ENCODE results near the gene ZC3H7B. TPM values are rescaled to one million over a fixed set of nuclear protein-coding genes. Genes with fewer than 3 reads are reported as not detected.

The ZC3H7B gene
- total and polyA plus RNA-seq, 3 experiments from 2014 or later: 1.5 to 59.9 (median 58.9) TPM

- peak overlapping the region; percentile 87 to 98 (median 92) for H3K4me3 Mint-ChIP-seq
- no peaks in the 10 kb centered on the region for H3K27me3 Mint-ChIP-seq
- no peaks in the 10 kb centered on the region for H3K9me3 Mint-ChIP-seq
- H3K4me1 Mint-ChIP-seq: peaks cover 9 to 21% (median 20%) of the 10 kb centered on the region in 3 donors
- no peaks in the 10 kb centered on the region for H3K36me3 ChIP-seq (ENCODE audit: insufficient read depth, low read length)
- no peak overlapping the region for H3K4me3 ChIP-seq (ENCODE audit: low read length)
- peak overlapping the region in 6 of 8 donors; percentile 29 to 97 (median 77) for H3K27ac Mint-ChIP-seq
- no peak overlapping the region for H3K27ac ChIP-seq (ENCODE audit: low read depth, low read length)
- no peak for DNase-seq
- CTCF ChIA-PET: interaction anchor here (1.2 kb wide), 1 partner anchor 21 kb away, joined by 5 read pairs; no protein-coding TSS in a partner anchor
- H3K9me3 ChIP-seq (ENCODE audit: low read length): no peaks in the 10 kb centered on the region
- peaks cover 0 to 13% (median 2%) of the 10 kb centered on the region in 3 donors for H3K36me3 Mint-ChIP-seq
- H3K27me3 ChIP-seq (ENCODE audit: insufficient read depth, low read length, poor library complexity, severe bottlenecking): no peaks in the 10 kb centered on the region
- peaks cover 6% of the 10 kb centered on the region for H3K4me1 ChIP-seq (ENCODE audit: insufficient read depth, low read length)
- POLR2A ChIA-PET: interaction anchor here (0.6 kb wide), 1 partner anchor 200 kb away, joined by 3 read pairs; no protein-coding TSS in a partner anchor
Measured at GRCh38 chr22:41383085-41383484, 81.8 kb downstream of the ZC3H7B start.

GRCh38 chr22:41384128-41384527 is 82.8 kb downstream of the ZC3H7B start:
- Histone ChIP-seq H3K9me3 (ENCODE audit: low read length) (no peaks in the 10 kb centered on the region), H3K27me3 (ENCODE audit: insufficient read depth, low read length, poor library complexity, severe bottlenecking) (no peaks in the 10 kb centered on the region), H3K4me3 (ENCODE audit: low read length) (no peak overlapping the region), H3K4me1 (ENCODE audit: insufficient read depth, low read length) (peaks cover 6% of the 10 kb centered on the region), H3K27ac (ENCODE audit: low read depth, low read length) (no peak overlapping the region), H3K36me3 (ENCODE audit: insufficient read depth, low read length) (no peaks in the 10 kb centered on the region)
- Mint-ChIP-seq H3K4me1 (peaks cover 9 to 21% (median 20%) of the 10 kb centered on the region in 3 donors), H3K27me3 (no peaks in the 10 kb centered on the region), H3K4me3 (peak overlapping the region in 6 of 7 donors; percentile 5 to 87 (median 40)), H3K9me3 (no peaks in the 10 kb centered on the region), H3K27ac (peak overlapping the region in 5 of 8 donors; percentile 23 to 84 (median 43)), H3K36me3 (peaks cover 0 to 20% (median 4%) of the 10 kb centered on the region in 3 donors)
- ChIA-PET CTCF (interaction anchor here (1.2 kb wide), 1 partner anchor 20 kb away, joined by 5 read pairs; no protein-coding TSS in a partner anchor), POLR2A (no interaction called here)
- DNase-seq: no peak

GRCh38 chr22:41387341-41387740 is 86.0 kb downstream of the ZC3H7B start:
- Mint-ChIP-seq H3K4me1 (peaks cover 8 to 15% (median 11%) of the 10 kb centered on the region in 3 donors), H3K27ac (no peak overlapping the region), H3K36me3 (peaks cover 3 to 34% (median 11%) of the 10 kb centered on the region in 3 donors), H3K27me3 (no peaks in the 10 kb centered on the region), H3K9me3 (no peaks in the 10 kb centered on the region), H3K4me3 (no peak overlapping the region)
- Histone ChIP-seq H3K4me1 (ENCODE audit: insufficient read depth, low read length) (no peaks in the 10 kb centered on the region), H3K9me3 (ENCODE audit: low read length) (no peaks in the 10 kb centered on the region), H3K27me3 (ENCODE audit: insufficient read depth, low read length, poor library complexity, severe bottlenecking) (no peaks in the 10 kb centered on the region), H3K27ac (ENCODE audit: low read depth, low read length) (no peak overlapping the region), H3K36me3 (ENCODE audit: insufficient read depth, low read length) (no peaks in the 10 kb centered on the region), H3K4me3 (ENCODE audit: low read length) (no peak overlapping the region)
- DNase-seq: no peak
- CTCF ChIA-PET: no interaction called here
- POLR2A ChIA-PET: no interaction called here

GRCh38 chr22:41394012-41394356 is 92.7 kb downstream of the ZC3H7B start:
- H3K27ac ChIP-seq (ENCODE audit: low read depth, low read length): no peak overlapping the region
- no peak for DNase-seq
- no peak overlapping the region for H3K27ac Mint-ChIP-seq
- no peak overlapping the region for H3K4me3 Mint-ChIP-seq
- no peaks in the 10 kb centered on the region for H3K27me3 ChIP-seq (ENCODE audit: insufficient read depth, low read length, poor library complexity, severe bottlenecking)
- H3K36me3 ChIP-seq (ENCODE audit: insufficient read depth, low read length): peaks cover 9% of the 10 kb centered on the region
- H3K4me1 Mint-ChIP-seq: no peaks in the 10 kb centered on the region
- H3K4me3 ChIP-seq (ENCODE audit: low read length): no peak overlapping the region
- CTCF ChIA-PET: interaction anchor here (1.0 kb wide), 1 partner anchor 9 kb away, joined by 3 read pairs; no protein-coding TSS in a partner anchor
- no peaks in the 10 kb centered on the region for H3K9me3 ChIP-seq (ENCODE audit: low read length)
- no peaks in the 10 kb centered on the region for H3K9me3 Mint-ChIP-seq
- no peaks in the 10 kb centered on the region for H3K4me1 ChIP-seq (ENCODE audit: insufficient read depth, low read length)
- POLR2A ChIA-PET: no interaction called here
- H3K27me3 Mint-ChIP-seq: no peaks in the 10 kb centered on the region
- peaks cover 3 to 63% (median 13%) of the 10 kb centered on the region in 3 donors for H3K36me3 Mint-ChIP-seq

- no peak overlapping the region for H3K27ac Mint-ChIP-seq
- Histone ChIP-seq H3K4me1 (ENCODE audit: insufficient read depth, low read length) (no peaks in the 10 kb centered on the region), H3K27me3 (ENCODE audit: insufficient read depth, low read length, poor library complexity, severe bottlenecking) (no peaks in the 10 kb centered on the region), H3K9me3 (ENCODE audit: low read length) (no peaks in the 10 kb centered on the region), H3K36me3 (ENCODE audit: insufficient read depth, low read length) (peaks cover 9% of the 10 kb centered on the region), H3K4me3 (ENCODE audit: low read length) (no peak overlapping the region), H3K27ac (ENCODE audit: low read depth, low read length) (no peak overlapping the region)
- no peak overlapping the region for H3K4me3 Mint-ChIP-seq
- no peaks in the 10 kb centered on the region for H3K9me3 Mint-ChIP-seq
- no peaks in the 10 kb centered on the region for H3K27me3 Mint-ChIP-seq
- POLR2A ChIA-PET: interaction anchor here (0.6 kb wide), 1 partner anchor 275 kb away, joined by 7 read pairs; no protein-coding TSS in a partner anchor
- CTCF ChIA-PET: no interaction called here
- H3K4me1 Mint-ChIP-seq: no peaks in the 10 kb centered on the region
- DNase-seq: no peak
- H3K36me3 Mint-ChIP-seq: peaks cover 3 to 53% (median 11%) of the 10 kb centered on the region in 3 donors
Measured at GRCh38 chr22:41395531-41396240, 94.4 kb downstream of the ZC3H7B start.

- H3K27me3 Mint-ChIP-seq: no peaks in the 10 kb centered on the region
- peak overlapping the region in 1 of 8 donors; percentile 18 for H3K27ac Mint-ChIP-seq
- POLR2A ChIA-PET: interaction anchor here (0.6 kb wide), 2 partner anchors 9 kb away, joined by 4 to 5 read pairs; no protein-coding TSS in a partner anchor
- H3K27me3 ChIP-seq (ENCODE audit: insufficient read depth, low read length, poor library complexity, severe bottlenecking): no peaks in the 10 kb centered on the region
- H3K9me3 ChIP-seq (ENCODE audit: low read length): no peaks in the 10 kb centered on the region
- no peak overlapping the region for H3K4me3 Mint-ChIP-seq
- H3K36me3 Mint-ChIP-seq: peaks cover 0 to 46% (median 7%) of the 10 kb centered on the region in 3 donors
- H3K4me1 ChIP-seq (ENCODE audit: insufficient read depth, low read length): no peaks in the 10 kb centered on the region
- no peak overlapping the region for H3K27ac ChIP-seq (ENCODE audit: low read depth, low read length)
- DNase-seq: no peak
- peaks cover 9% of the 10 kb centered on the region for H3K36me3 ChIP-seq (ENCODE audit: insufficient read depth, low read length)
- CTCF ChIA-PET: no interaction called here
- no peaks in the 10 kb centered on the region for H3K4me1 Mint-ChIP-seq
- H3K4me3 ChIP-seq (ENCODE audit: low read length): no peak overlapping the region
- no peaks in the 10 kb centered on the region for H3K9me3 Mint-ChIP-seq
Measured at GRCh38 chr22:41397143-41397811, 96.0 kb downstream of the ZC3H7B start.

GRCh38 chr22:41398921-41399320 is 97.6 kb downstream of the ZC3H7B start:
- no peak for DNase-seq
- Mint-ChIP-seq H3K36me3 (peaks cover 0 to 42% (median 7%) of the 10 kb centered on the region in 3 donors), H3K4me1 (peaks cover 4 to 5% (median 4%) of the 10 kb centered on the region in 3 donors), H3K27me3 (no peaks in the 10 kb centered on the region), H3K4me3 (no peak overlapping the region), H3K27ac (peak overlapping the region in 1 of 8 donors; percentile 10), H3K9me3 (no peaks in the 10 kb centered on the region)
- peaks cover 9% of the 10 kb centered on the region for H3K36me3 ChIP-seq (ENCODE audit: insufficient read depth, low read length)
- no peak overlapping the region for H3K27ac ChIP-seq (ENCODE audit: low read depth, low read length)
- no peaks in the 10 kb centered on the region for H3K4me1 ChIP-seq (ENCODE audit: insufficient read depth, low read length)
- no peak overlapping the region for H3K4me3 ChIP-seq (ENCODE audit: low read length)
- no peaks in the 10 kb centered on the region for H3K9me3 ChIP-seq (ENCODE audit: low read length)
- CTCF ChIA-PET: interaction anchor here (9.4 kb wide), 1 partner anchor 126 kb away, joined by 119 read pairs; no protein-coding TSS in a partner anchor
- H3K27me3 ChIP-seq (ENCODE audit: insufficient read depth, low read length, poor library complexity, severe bottlenecking): no peaks in the 10 kb centered on the region
- POLR2A ChIA-PET: no interaction called here
